GM12864 (cell line): Measurements from ENCODE around the gene MRPL51.

Experiments
- DNase-seq: peaks from one replicate; pipeline ENCODE4 v3.0.0-alpha.2; 2011; ENCODE audit warnings: low read depth
- H3K4me3 ChIP-seq: 2 replicates; pipeline ENCODE4 v1.5.1; 2011; ENCODE audit warnings: mild to moderate bottlenecking, low read depth, low read length, control low read depth
- CTCF ChIP-seq: IDR thresholded peaks from 2 replicates; pipeline ENCODE4 v1.5.1; 2011; ENCODE audit warnings: low read depth, mild to moderate bottlenecking, moderate library complexity, low read length, control low read depth, inconsistent platforms; ENCODE audit errors: missing control alignments

MRPL51 gene

GRCh38 chr12:6530576-6531260 lies 37.7 kb upstream of the MRPL51 start:
- no peak for TF ChIP-seq CTCF
- DNase-seq: no peak
- no peak overlapping the region for H3K4me3 ChIP-seq

GRCh38 chr12:6529291-6529737 lies 36.3 kb upstream of the MRPL51 start:
- H3K4me3 ChIP-seq: no peak overlapping the region
- DNase-seq: no peak
- no peak for TF ChIP-seq CTCF

- H3K4me3 ChIP-seq: no peak overlapping the region
- no peak for DNase-seq
- no peak for TF ChIP-seq CTCF
Observed at GRCh38 chr12:6528539-6529235, 35.6 kb upstream of the MRPL51 start.

GRCh38 chr12:6527711-6528110 lies 34.6 kb upstream of the MRPL51 start:
- no peak for DNase-seq
- TF ChIP-seq CTCF: no peak
- no peak overlapping the region for H3K4me3 ChIP-seq

GRCh38 chr12:6526766-6527525 lies 33.9 kb upstream of the MRPL51 start:
- no peak for TF ChIP-seq CTCF
- no peak overlapping the region for H3K4me3 ChIP-seq

GRCh38 chr12:6526201-6526600 lies 33.1 kb upstream of the MRPL51 start:
- H3K4me3 ChIP-seq: no peak overlapping the region
- no peak for TF ChIP-seq CTCF
- DNase-seq: no peak

More at GRCh38 chr12:6526766-6527525, 33.9 kb upstream of the MRPL51 start:
- no peak for DNase-seq
